Measurements from ENCODE around the gene DTHD1.

DTHD1 gene

DNA sequence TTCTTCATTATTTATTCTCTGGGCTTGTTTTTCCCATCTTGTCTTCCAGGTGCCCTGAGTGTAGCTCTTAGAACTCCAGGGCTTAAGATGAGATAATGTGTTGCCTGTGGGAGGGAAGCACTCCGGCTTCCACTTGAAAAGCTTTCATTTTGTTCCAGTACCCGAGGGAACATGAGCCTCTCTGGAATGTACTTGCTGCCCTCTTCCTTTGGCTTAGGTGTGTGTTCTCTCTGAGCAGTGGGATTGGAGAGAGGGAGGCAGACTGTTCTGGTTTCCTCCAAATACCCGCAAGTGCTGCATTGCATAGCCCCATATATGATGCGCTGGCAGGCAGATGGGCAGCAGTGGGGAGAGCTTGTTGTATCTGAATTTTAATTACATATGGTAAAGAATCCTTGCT, 861 bp upstream of the DTHD1 start:
- ChIA-PET POLR2A (no interaction called here), CTCF (no interaction called here)
- no peak overlapping the region for H3K4me3 ChIP-seq (ENCODE audit: low read depth, low read length)
- DNase-seq (ENCODE audit: low read depth, low spot score) = no peak
- no peak for TF ChIP-seq CTCF (IDR thresholded peaks at IDR 0.05; ENCODE audit: insufficient read depth, low read length, missing control alignments)

- CTCF ChIA-PET = no interaction called here
- H3K4me3 ChIP-seq (ENCODE audit: low read depth, low read length) = no peak overlapping the region
These were observed 1.2 kb downstream of the DTHD1 start for GRCh38 chr4:36282503-36283030.

GRCh38 chr4:36283912-36284465, 2.6 kb downstream of the DTHD1 start:
- no peak for TF ChIP-seq CTCF (IDR thresholded peaks at IDR 0.05; ENCODE audit: insufficient read depth, low read length, missing control alignments)
- no peak for DNase-seq (ENCODE audit: low read depth, low spot score)
- ChIA-PET POLR2A (no interaction called here), CTCF (no interaction called here)
- H3K4me3 ChIP-seq (ENCODE audit: low read depth, low read length) = no peak overlapping the region

More at GRCh38 chr4:36282503-36283030, 1.2 kb downstream of the DTHD1 start:
- TF ChIP-seq CTCF (IDR thresholded peaks at IDR 0.05; ENCODE audit: insufficient read depth, low read length, missing control alignments) = no peak
- no peak for DNase-seq (ENCODE audit: low read depth, low spot score)
- POLR2A ChIA-PET = no interaction called here

GRCh38 chr4:36285784-36286480, 4.5 kb downstream of the DTHD1 start:
- ChIA-PET POLR2A (no interaction called here), CTCF (no interaction called here)
- no peak overlapping the region for H3K4me3 ChIP-seq (ENCODE audit: low read depth, low read length)
- DNase-seq (ENCODE audit: low read depth, low spot score) = no peak
- TF ChIP-seq CTCF (IDR thresholded peaks at IDR 0.05; ENCODE audit: insufficient read depth, low read length, missing control alignments) = no peak

GRCh38 chr4:36286481-36286871, 5.1 kb downstream of the DTHD1 start:
- POLR2A ChIA-PET = no interaction called here
- CTCF ChIA-PET = no interaction called here
- H3K4me3 ChIP-seq (ENCODE audit: low read depth, low read length) = no peak overlapping the region
- TF ChIP-seq CTCF (IDR thresholded peaks at IDR 0.05; ENCODE audit: insufficient read depth, low read length, missing control alignments) = no peak
- DNase-seq (ENCODE audit: low read depth, low spot score) = no peak

- ChIA-PET POLR2A (no interaction called here), CTCF (no interaction called here)
- no peak overlapping the region for H3K4me3 ChIP-seq (ENCODE audit: low read depth, low read length)
- TF ChIP-seq CTCF (IDR thresholded peaks at IDR 0.05; ENCODE audit: insufficient read depth, low read length, missing control alignments) = no peak
- no peak for DNase-seq (ENCODE audit: low read depth, low spot score)
These were observed 7.5 kb downstream of the DTHD1 start for GRCh38 chr4:36288731-36289426.
